ENCODE data around the gene PEX3.

Gene PEX3

GRCh38 chr6:143478479-143479062, 28.0 kb downstream of the PEX3 start:
- peaks cover 47% of the 10 kb centered on the region for H3K36me3 ChIP-seq
- no peaks in the 10 kb centered on the region for H3K9me3 ChIP-seq
- H3K4me3 ChIP-seq: no peak overlapping the region
- H3K9ac ChIP-seq: no peak overlapping the region
- no peaks in the 10 kb centered on the region for H3K4me1 ChIP-seq
- TF ChIP-seq Cebpa-rat (IDR thresholded peaks at IDR 0.05): no peak
- H3K4me2 ChIP-seq: no peak overlapping the region
- no peaks in the 10 kb centered on the region for H3K27me3 ChIP-seq
- no peaks in the 10 kb centered on the region for H4K20me1 ChIP-seq
- H3K27ac ChIP-seq: no peak overlapping the region

- TF ChIP-seq Cebpa-rat (IDR thresholded peaks at IDR 0.05): no peak
- H3K27ac ChIP-seq: no peak overlapping the region
- H3K4me1 ChIP-seq: no peaks in the 10 kb centered on the region
- H3K4me2 ChIP-seq: no peak overlapping the region
- no peaks in the 10 kb centered on the region for H4K20me1 ChIP-seq
- no peaks in the 10 kb centered on the region for H3K9me3 ChIP-seq
- no peak overlapping the region for H3K9ac ChIP-seq
- H3K36me3 ChIP-seq: peaks cover 17% of the 10 kb centered on the region
- no peaks in the 10 kb centered on the region for H3K27me3 ChIP-seq
- H3K4me3 ChIP-seq: no peak overlapping the region
These were observed 32.0 kb downstream of the PEX3 start for GRCh38 chr6:143482593-143482992.

GRCh38 chr6:143485967-143486366, 35.4 kb downstream of the PEX3 start:
- H3K9ac ChIP-seq: no peak overlapping the region
- H3K27me3 ChIP-seq: no peaks in the 10 kb centered on the region
- H3K4me2 ChIP-seq: no peak overlapping the region
- no peaks in the 10 kb centered on the region for H3K4me1 ChIP-seq
- H3K27ac ChIP-seq: no peak overlapping the region
- no peak overlapping the region for H3K4me3 ChIP-seq
- 0 out of 2 replicates have a peak, but pooled peaks cover 5% of the 10 kb centered on the region for H3K36me3 ChIP-seq
- TF ChIP-seq Cebpa-rat (IDR thresholded peaks at IDR 0.05): no peak
- H3K9me3 ChIP-seq: no peaks in the 10 kb centered on the region
- H4K20me1 ChIP-seq: no peaks in the 10 kb centered on the region

GRCh38 chr6:143486752-143487151, 36.1 kb downstream of the PEX3 start:
- no peak for TF ChIP-seq Cebpa-rat (IDR thresholded peaks at IDR 0.05)

DNA sequence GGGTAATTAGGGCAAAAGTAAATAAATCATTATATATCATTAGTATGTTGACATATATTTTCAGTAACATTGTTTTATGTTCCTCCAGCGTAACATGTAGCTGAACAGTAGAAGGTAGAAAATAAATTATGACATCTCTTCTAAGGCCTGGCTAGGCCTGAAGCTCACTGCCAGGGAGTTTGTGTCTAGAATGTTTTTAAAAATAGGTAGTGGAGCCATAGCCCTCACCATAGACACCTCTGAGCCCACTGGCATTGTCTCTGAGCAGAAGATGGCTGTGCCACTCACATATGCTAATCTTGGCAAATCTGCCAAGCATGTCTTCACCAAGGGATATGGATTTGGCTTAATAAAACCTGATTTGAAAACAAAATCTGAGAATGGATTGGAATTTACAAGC, 39.6 kb downstream of the PEX3 start:
- Histone ChIP-seq H3K27me3 (no peaks in the 10 kb centered on the region), H4K20me1 (no peaks in the 10 kb centered on the region), H3K4me3 (no peak overlapping the region), H3K27ac (no peak overlapping the region), H3K9me3 (no peaks in the 10 kb centered on the region), H3K4me1 (no peaks in the 10 kb centered on the region), H3K9ac (no peak overlapping the region), H3K36me3 (0 out of 2 replicates have a peak, but pooled peaks cover 5% of the 10 kb centered on the region), H3K4me2 (no peak overlapping the region)
- no peak for TF ChIP-seq Cebpa-rat (IDR thresholded peaks at IDR 0.05)

More at GRCh38 chr6:143486752-143487151, 36.1 kb downstream of the PEX3 start:
- Histone ChIP-seq H3K9me3 (no peaks in the 10 kb centered on the region), H3K4me1 (no peaks in the 10 kb centered on the region), H3K36me3 (0 out of 2 replicates have a peak, but pooled peaks cover 5% of the 10 kb centered on the region), H3K4me3 (no peak overlapping the region), H3K4me2 (no peak overlapping the region), H4K20me1 (no peaks in the 10 kb centered on the region), H3K27me3 (no peaks in the 10 kb centered on the region), H3K9ac (no peak overlapping the region), H3K27ac (no peak overlapping the region)

DNA sequence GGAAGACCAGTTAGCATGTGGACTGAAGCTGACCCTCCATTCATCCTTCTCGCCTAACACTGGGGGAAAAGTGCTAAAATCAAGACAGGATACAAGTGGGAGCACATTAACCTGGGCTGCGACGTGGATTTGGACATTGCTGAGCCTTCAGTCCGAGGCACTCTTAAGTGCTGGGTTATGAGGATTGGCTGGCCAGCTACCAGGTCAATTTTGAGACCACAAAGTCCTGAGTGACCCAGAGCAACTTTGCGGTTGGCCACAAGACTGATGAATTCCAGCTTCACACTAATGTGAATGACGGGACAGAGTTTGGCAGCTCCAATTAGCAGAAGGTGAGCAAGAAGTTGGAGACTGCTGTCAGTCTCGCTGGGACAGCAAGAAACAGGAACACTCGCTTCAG, 40.2 kb downstream of the PEX3 start:
- no peak overlapping the region for H3K4me2 ChIP-seq
- H3K4me3 ChIP-seq: no peak overlapping the region
- H3K36me3 ChIP-seq: 0 out of 2 replicates have a peak, but pooled peaks cover 4% of the 10 kb centered on the region
- no peaks in the 10 kb centered on the region for H3K27me3 ChIP-seq
- H3K9ac ChIP-seq: no peak overlapping the region
- H3K9me3 ChIP-seq: no peaks in the 10 kb centered on the region
- TF ChIP-seq Cebpa-rat (IDR thresholded peaks at IDR 0.05): no peak
- no peaks in the 10 kb centered on the region for H3K4me1 ChIP-seq
- no peak overlapping the region for H3K27ac ChIP-seq
- H4K20me1 ChIP-seq: no peaks in the 10 kb centered on the region

- H3K4me1 ChIP-seq: no peaks in the 10 kb centered on the region
- H3K4me3 ChIP-seq: no peak overlapping the region
- H3K27me3 ChIP-seq: no peaks in the 10 kb centered on the region
- no peak for TF ChIP-seq Cebpa-rat (IDR thresholded peaks at IDR 0.05)
- H3K9me3 ChIP-seq: no peaks in the 10 kb centered on the region
- H4K20me1 ChIP-seq: no peaks in the 10 kb centered on the region
- H3K4me2 ChIP-seq: no peak overlapping the region
- no peak overlapping the region for H3K9ac ChIP-seq
- H3K27ac ChIP-seq: no peak overlapping the region
- H3K36me3 ChIP-seq: no peaks in the 10 kb centered on the region
These were observed 46.4 kb downstream of the PEX3 start for GRCh38 chr6:143496974-143497373.

DNA sequence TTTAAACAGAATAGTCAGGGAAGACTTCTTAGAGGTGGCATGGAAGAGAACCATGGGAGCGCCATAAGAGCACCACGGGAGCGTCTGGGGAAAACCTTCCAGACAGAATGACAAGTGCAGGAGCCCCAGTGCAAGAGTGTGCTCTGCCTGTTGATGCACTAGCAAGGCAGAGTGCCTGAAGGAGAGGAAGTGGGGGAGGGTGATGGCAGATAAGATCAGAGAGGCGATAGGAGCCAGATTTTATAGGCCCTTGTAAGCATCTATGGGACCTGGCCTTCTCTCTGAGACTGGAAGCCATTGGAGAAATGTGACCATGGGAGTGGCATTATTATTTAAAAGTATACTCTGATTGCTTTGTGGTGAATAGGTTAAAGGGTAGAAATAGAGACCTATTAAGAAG, 47.8 kb downstream of the PEX3 start:
- no peak for TF ChIP-seq Cebpa-rat (IDR thresholded peaks at IDR 0.05)
- Histone ChIP-seq H3K36me3 (no peaks in the 10 kb centered on the region), H3K9ac (no peak overlapping the region), H3K9me3 (no peaks in the 10 kb centered on the region), H3K4me1 (no peaks in the 10 kb centered on the region), H3K27me3 (no peaks in the 10 kb centered on the region), H3K27ac (no peak overlapping the region), H3K4me2 (no peak overlapping the region), H3K4me3 (no peak overlapping the region), H4K20me1 (no peaks in the 10 kb centered on the region)

GRCh38 chr6:143501851-143502250, 51.2 kb downstream of the PEX3 start:
- TF ChIP-seq Cebpa-rat (IDR thresholded peaks at IDR 0.05): no peak
- no peaks in the 10 kb centered on the region for H3K4me1 ChIP-seq
- H3K27me3 ChIP-seq: no peaks in the 10 kb centered on the region
- no peak overlapping the region for H3K27ac ChIP-seq
- H3K9ac ChIP-seq: no peak overlapping the region
- H3K9me3 ChIP-seq: no peaks in the 10 kb centered on the region
- no peak overlapping the region for H3K4me3 ChIP-seq
- H4K20me1 ChIP-seq: no peaks in the 10 kb centered on the region
- no peaks in the 10 kb centered on the region for H3K36me3 ChIP-seq
- H3K4me2 ChIP-seq: no peak overlapping the region

GRCh38 chr6:143504369-143504768, 53.8 kb downstream of the PEX3 start:
- no peaks in the 10 kb centered on the region for H4K20me1 ChIP-seq
- no peak for TF ChIP-seq Cebpa-rat (IDR thresholded peaks at IDR 0.05)
- H3K4me1 ChIP-seq: no peaks in the 10 kb centered on the region
- H3K9ac ChIP-seq: no peak overlapping the region
- H3K27ac ChIP-seq: no peak overlapping the region
- no peaks in the 10 kb centered on the region for H3K36me3 ChIP-seq
- no peaks in the 10 kb centered on the region for H3K9me3 ChIP-seq
- no peak overlapping the region for H3K4me2 ChIP-seq
- H3K27me3 ChIP-seq: no peaks in the 10 kb centered on the region
- no peak overlapping the region for H3K4me3 ChIP-seq

GRCh38 chr6:143505111-143505510, 54.5 kb downstream of the PEX3 start:
- no peaks in the 10 kb centered on the region for H3K9me3 ChIP-seq
- no peak overlapping the region for H3K9ac ChIP-seq
- no peaks in the 10 kb centered on the region for H4K20me1 ChIP-seq
- H3K4me3 ChIP-seq: no peak overlapping the region
- no peak overlapping the region for H3K27ac ChIP-seq
- no peaks in the 10 kb centered on the region for H3K27me3 ChIP-seq
- no peak overlapping the region for H3K4me2 ChIP-seq
- no peak for TF ChIP-seq Cebpa-rat (IDR thresholded peaks at IDR 0.05)
- H3K4me1 ChIP-seq: no peaks in the 10 kb centered on the region
- H3K36me3 ChIP-seq: no peaks in the 10 kb centered on the region

Data from BLaER1 (cell line).